HG02884 (cell line): Measurements from ENCODE around the gene DENND5B.

Source experiments
- ATAC-seq: cut with Tn5 transposase; IDR thresholded peaks from one replicate; pipeline ENCODE4 v1.9.1; 2021; ENCODE audit warnings: mild to moderate bottlenecking, moderate library complexity; ENCODE audit not compliant: unreplicated experiment

Gene DENND5B

DNA sequence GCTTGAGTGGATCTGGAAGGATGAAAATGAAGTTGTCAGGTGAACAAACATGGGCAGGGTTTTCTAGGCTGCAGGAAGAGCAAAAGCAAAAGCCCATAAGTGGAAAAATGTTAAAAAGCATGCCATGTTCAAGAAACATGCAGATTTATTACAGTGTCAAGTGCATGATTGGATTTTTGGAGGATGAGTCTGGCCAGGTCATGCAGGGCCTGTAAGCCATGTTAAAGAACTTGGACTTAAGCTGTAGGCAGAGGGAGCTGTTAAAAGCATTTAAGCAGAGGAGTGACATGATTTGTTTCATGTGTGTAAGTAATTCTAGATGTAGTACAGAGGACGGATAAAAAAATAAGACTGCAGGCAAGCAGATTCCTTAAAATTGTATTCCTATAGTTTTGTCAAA, 248.7 kb downstream of the DENND5B start:
- no peak for ATAC-seq

DNA sequence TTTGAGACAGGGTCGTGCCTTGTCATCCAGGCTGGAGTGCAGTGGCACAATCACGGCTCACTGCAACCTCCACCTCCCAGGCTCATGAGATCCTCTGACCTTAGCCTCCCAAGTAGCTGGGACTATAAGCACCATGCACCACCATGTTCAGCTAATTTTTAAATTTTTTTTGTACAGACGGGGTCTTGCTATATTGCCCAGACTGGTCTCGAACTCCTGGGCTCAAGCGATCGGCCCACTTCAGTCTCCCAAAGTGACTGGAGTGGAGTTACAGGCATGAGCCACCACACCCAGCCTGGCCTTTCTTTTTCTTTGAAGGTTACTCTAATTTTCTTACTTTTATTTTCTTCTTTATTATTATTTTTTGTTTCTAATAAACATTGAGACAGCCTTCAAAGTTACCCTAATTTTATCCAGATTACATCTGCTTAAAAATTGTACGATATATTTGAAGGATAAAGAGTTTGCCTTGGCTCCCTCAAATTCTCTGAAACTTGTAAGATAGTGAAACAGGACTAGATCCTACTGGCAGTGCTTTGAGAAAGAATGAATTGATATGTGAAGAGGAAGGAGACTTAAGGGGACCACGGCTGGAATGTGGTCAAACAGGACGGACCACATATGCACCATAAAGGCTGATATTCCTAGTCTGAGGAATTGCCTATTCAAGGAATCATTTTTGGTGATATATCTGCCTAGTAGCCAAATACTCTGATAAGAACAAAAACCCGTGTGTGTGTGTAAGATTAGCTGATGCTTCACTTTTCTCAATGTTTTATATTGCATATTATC, 250.9 kb downstream of the DENND5B start:
- no peak for ATAC-seq

- ATAC-seq = no peak
These were observed 253.0 kb downstream of the DENND5B start for GRCh38 chr12:31337952-31338351.
